Tibial nerve (tissue), 4 donors: ENCODE results near the gene CD79A. TPM values are rescaled to one million over a fixed set of nuclear protein-coding genes. Genes with fewer than 3 reads are reported as not detected.

Experiments
- DNase-seq, 2 donors: peaks; one replicate each; pipeline ENCODE4 v3.0.0-alpha.2; 2019; ENCODE audit warnings: low spot score in 2 of 2
- H3K27ac ChIP-seq, 4 donors: fragments of 200-600 bp; sonication (generic) in 3 of 4; one replicate each; pipeline ENCODE4 v1.5.1; 2017 to 2019; ENCODE audit warnings: mild to moderate bottlenecking in 1 of 4
- H3K27me3 ChIP-seq, 2 donors: fragments of 200-600 bp; sonication (generic) in 1 of 2; one replicate each; pipeline versions ENCODE4 v1.5.1 to v1.6.0; 2017 to 2019
- H3K36me3 ChIP-seq, 3 donors: fragments of 200-600 bp; sonication (generic); one replicate each; pipeline ENCODE4 v1.5.1; 2018 to 2019
- H3K4me1 ChIP-seq, 4 donors: fragments of 200-600 bp; sonication (generic) in 3 of 4; one replicate each; pipeline ENCODE4 v1.5.1; 2017 to 2019
- H3K4me3 ChIP-seq, 4 donors: fragments of 200-600 bp; sonication (generic) in 3 of 4; one replicate each; pipeline ENCODE4 v1.5.1; 2017 to 2019; ENCODE audit warnings: mild to moderate bottlenecking in 1 of 4, moderate library complexity in 1 of 4
- H3K9me3 ChIP-seq, 4 donors: fragments of 200-600 bp; sonication (generic) in 3 of 4; one replicate each; pipeline ENCODE4 v1.5.1; 2017 to 2019
- EP300 ChIP-seq, 2 donors: sonication (generic); formaldehyde crosslinking; IDR thresholded peaks; one replicate each; pipeline ENCODE4 v1.6.1; 2017; ENCODE audit warnings: antibody characterized with exemption in 2 of 2, mild to moderate bottlenecking in 1 of 2
- POLR2A ChIP-seq, 2 donors: fragments of 450-650 bp; IDR thresholded peaks; one replicate each; pipeline ENCODE4 v1.6.1; 2017; ENCODE audit warnings: antibody characterized with exemption in 2 of 2, mild to moderate bottlenecking in 2 of 2, moderate library complexity in 2 of 2
- WGBS, 2 donors: methylation state at CpG; one replicate each; pipeline ENCODE4 v1.1.5; 2018; 5-methylcytosine and 5-hydroxymethylcytosine counted together
- total RNA-seq, 4 donors: library from RNA; depleted of rRNA; stranded (reverse); fragments of >200 nt; gene quantifications; one replicate each; pipeline ENCODE4 v1.1.0, GENCODE V29; 2016
- TF ChIP-seq, protein P1 (sequence below), 5 experiments: fragments of 200-600 bp in 3 of 5; fragments of 450-650 bp in 2 of 5; sonication (generic) in 3 of 5; IDR thresholded peaks; one replicate each; pipeline ENCODE4 v1.5.1; 2016 to 2019; ENCODE audit warnings: antibody characterized with exemption in 5 of 5, mild to moderate bottlenecking in 3 of 5, moderate library complexity in 2 of 5

Gene CD79A
- total RNA-seq, 4 donors from 2014 or later, result not detected

- TF ChIP-seq EP300 (IDR thresholded peaks at IDR 0.05) (no peak), POLR2A (IDR thresholded peaks at IDR 0.05) (no peak)
- TF ChIP-seq, protein P1, sequence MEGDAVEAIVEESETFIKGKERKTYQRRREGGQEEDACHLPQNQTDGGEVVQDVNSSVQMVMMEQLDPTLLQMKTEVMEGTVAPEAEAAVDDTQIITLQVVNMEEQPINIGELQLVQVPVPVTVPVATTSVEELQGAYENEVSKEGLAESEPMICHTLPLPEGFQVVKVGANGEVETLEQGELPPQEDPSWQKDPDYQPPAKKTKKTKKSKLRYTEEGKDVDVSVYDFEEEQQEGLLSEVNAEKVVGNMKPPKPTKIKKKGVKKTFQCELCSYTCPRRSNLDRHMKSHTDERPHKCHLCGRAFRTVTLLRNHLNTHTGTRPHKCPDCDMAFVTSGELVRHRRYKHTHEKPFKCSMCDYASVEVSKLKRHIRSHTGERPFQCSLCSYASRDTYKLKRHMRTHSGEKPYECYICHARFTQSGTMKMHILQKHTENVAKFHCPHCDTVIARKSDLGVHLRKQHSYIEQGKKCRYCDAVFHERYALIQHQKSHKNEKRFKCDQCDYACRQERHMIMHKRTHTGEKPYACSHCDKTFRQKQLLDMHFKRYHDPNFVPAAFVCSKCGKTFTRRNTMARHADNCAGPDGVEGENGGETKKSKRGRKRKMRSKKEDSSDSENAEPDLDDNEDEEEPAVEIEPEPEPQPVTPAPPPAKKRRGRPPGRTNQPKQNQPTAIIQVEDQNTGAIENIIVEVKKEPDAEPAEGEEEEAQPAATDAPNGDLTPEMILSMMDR (IDR thresholded peaks at IDR 0.05), result no peak
- H3K9me3 ChIP-seq, result no peaks in the 10 kb centered on the region
- H3K36me3 ChIP-seq, result peaks cover 0 to 45% (median 23%) of the 10 kb centered on the region in 3 donors
- H3K27ac ChIP-seq, result no peak overlapping the region
- no peak overlapping the region for H3K4me3 ChIP-seq
- no peak for DNase-seq
- peaks cover 0 to 25% of the 10 kb centered on the region in 2 donors for H3K27me3 ChIP-seq
- peaks cover 0 to 9% (median 3%) of the 10 kb centered on the region in 4 donors for H3K4me1 ChIP-seq
- 73 to 75% methylated on average over 9 to 11 of the region's 11 CpGs for WGBS, 2 donors
Observed at GRCh38 chr19:41908724-41909464, 31.8 kb downstream of the CD79A start.

DNA sequence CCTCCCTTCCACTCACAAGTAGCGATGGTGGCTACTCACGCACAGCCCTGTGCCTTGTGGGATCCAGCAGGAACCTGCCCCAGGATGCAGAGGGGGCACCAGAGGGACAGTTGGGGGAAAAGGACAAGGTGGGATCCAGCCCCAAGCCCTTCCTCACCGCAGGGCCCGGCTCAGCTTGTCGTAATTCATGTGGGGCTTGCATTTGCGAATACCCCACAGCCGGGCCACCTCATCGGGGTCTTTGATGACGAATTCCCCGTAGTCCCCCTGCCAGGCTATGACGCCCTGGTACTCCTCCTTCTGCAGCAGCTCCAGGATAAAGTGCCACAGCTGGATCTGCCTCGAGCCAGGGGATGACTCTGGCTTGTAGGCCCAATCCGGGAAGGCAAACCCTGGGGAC is 32.6 kb downstream of the CD79A start:
- Histone ChIP-seq H3K9me3 (no peaks in the 10 kb centered on the region), H3K27me3 (peaks cover 0 to 31% of the 10 kb centered on the region in 2 donors), H3K27ac (no peak overlapping the region), H3K36me3 (peaks cover 0 to 37% (median 17%) of the 10 kb centered on the region in 3 donors), H3K4me1 (peaks cover 0 to 9% (median 3%) of the 10 kb centered on the region in 4 donors), H3K4me3 (no peak overlapping the region)
- no peak for DNase-seq
- 53% methylated on average over 11 to 13 of the region's 13 CpGs for WGBS, 2 donors
- TF ChIP-seq POLR2A (IDR thresholded peaks at IDR 0.05) (no peak), EP300 (IDR thresholded peaks at IDR 0.05) (no peak)
- TF ChIP-seq, protein P1 (IDR thresholded peaks at IDR 0.05), result no peak

- DNase-seq, result no peak
- Histone ChIP-seq H3K9me3 (no peaks in the 10 kb centered on the region), H3K4me1 (peaks cover 0 to 13% (median 6%) of the 10 kb centered on the region in 4 donors), H3K4me3 (no peak overlapping the region), H3K27me3 (peaks cover 0 to 38% of the 10 kb centered on the region in 2 donors), H3K27ac (no peak overlapping the region), H3K36me3 (peaks cover 0 to 30% (median 10%) of the 10 kb centered on the region in 3 donors)
- TF ChIP-seq, protein P1 (IDR thresholded peaks at IDR 0.05), result no peak
- 60 to 63% methylated on average over 12 of the region's 12 CpGs for WGBS, 2 donors
Observed at GRCh38 chr19:41910240-41910991, 33.3 kb downstream of the CD79A start.

DNA sequence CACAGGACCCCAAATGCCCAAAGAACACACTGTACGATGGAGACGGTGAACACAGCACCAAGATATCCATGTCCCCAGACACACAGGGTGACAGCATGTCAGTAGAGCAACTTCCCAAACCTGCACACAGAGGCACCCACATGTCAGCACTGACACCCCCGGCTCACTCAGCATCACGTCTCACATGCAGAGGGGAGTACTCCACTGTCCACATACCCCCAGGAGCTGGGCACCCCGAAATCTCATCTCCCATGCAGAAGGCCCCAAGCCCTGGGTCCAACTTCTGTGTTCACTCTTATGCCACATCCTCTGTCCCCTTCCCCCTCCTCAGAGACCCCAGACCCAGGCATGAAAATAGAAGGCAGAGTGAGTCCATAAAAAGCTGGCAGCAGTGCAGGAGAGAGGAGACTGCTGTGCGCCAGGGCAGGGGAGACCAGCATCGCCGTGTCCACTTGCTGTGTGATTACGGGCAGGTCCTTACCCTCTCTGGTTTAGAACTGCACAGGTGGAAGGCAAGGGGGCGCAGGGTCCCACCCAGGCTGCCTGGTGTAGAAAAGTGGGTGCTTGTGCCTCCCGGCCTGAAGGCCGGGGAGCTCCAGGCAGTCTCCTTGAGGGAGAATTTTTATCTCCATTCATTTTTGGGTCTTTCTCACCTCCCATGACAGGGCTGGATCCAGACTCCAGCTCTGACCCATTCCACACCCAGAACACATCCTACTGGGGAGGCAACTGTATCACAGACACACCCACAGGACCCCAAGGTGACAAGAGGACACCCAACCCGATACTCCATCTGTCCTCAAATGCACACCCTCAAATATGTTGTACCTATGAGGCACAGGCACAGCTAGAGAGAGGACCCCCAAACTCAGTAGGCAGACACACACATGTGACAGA is 34.2 kb downstream of the CD79A start:
- peaks cover 0 to 46% of the 10 kb centered on the region in 2 donors for H3K27me3 ChIP-seq
- DNase-seq, result no peak
- H3K4me3 ChIP-seq, result no peak overlapping the region
- no peak for TF ChIP-seq EP300 (IDR thresholded peaks at IDR 0.05)
- TF ChIP-seq, protein P1 (IDR thresholded peaks at IDR 0.05), result no peak
- TF ChIP-seq POLR2A (IDR thresholded peaks at IDR 0.05), result no peak
- no peak overlapping the region for H3K27ac ChIP-seq
- peaks cover 0 to 22% (median 2%) of the 10 kb centered on the region in 3 donors for H3K36me3 ChIP-seq
- no peaks in the 10 kb centered on the region for H3K9me3 ChIP-seq
- H3K4me1 ChIP-seq, result peaks cover 0 to 18% (median 6%) of the 10 kb centered on the region in 4 donors
- 55 to 62% methylated on average over 11 to 13 of the region's 13 CpGs for WGBS, 2 donors
